NCI-H524 treated with DMSO at 0.1 percent for 48 hours (cell line): ENCODE data around the gene DHX34.
"Not testable (repeated sequence)": the region's sequence is repeated elsewhere in the genome, so short reads cannot be mapped to it uniquely, and the experiment has no call there.

ENCODE experiments used
- DNase-seq: peaks from one replicate; lab custom pipeline; 2025; lab: John Stamatoyannopoulos, UW

Gene DHX34

DNA sequence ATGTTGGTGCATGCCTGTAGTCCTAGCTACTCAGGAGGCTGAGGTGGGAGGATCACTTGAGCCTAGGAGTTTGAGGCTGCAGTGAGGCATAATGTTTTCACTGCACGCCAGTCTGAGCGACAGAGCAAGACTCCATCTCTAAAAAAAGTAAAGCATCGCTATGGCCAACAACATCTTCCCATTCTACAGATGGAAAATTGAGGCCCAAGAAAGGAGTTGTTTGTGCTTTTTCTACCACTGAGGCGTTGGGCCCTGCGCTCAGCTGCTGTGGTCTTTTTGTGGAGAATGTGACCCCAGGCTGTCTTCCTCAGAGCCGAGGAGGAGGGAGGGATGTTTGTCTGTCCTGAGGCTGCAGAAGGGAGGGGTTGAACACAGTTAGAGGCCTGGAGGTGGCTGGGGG, 17.6 kb upstream of the DHX34 start:
- DNase-seq, result no peak

DNA sequence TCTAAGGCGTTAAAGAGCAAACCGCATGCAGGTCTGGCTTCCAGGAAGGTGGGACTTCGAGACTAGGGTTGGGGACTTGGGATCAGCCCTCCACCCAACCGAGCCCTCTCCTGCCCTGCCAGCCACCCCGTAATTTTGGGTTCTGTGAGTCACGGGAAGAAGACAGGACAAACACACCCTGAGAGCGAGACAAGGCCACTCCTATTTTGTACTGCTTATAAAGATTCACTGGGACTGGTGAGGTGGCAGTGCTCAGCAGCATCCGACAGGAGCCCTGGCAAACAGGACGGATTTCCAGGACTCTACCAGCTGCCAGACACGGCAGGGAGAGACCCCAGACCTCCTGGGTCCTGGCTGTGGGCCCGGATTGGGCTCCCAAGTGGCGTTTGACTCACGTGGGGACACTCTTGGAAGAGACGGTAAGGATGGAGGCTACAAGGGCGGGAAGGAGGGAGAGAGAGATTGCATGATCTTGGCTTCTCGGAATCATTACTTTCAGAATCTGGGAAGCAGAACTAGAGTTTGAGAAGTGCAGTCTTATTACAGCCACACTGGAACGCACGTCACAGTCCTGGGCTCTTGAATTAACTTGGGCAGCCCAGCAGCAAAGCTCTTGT, 17.1 kb upstream of the DHX34 start, which contains the start of gene C5AR2:
C5AR2 (plus strand) TSS at position 245 of the 617 bp plus-strand sequence. CDS start 8,625 bp downstream, outside the sequence.
- no peak for DNase-seq

DNA sequence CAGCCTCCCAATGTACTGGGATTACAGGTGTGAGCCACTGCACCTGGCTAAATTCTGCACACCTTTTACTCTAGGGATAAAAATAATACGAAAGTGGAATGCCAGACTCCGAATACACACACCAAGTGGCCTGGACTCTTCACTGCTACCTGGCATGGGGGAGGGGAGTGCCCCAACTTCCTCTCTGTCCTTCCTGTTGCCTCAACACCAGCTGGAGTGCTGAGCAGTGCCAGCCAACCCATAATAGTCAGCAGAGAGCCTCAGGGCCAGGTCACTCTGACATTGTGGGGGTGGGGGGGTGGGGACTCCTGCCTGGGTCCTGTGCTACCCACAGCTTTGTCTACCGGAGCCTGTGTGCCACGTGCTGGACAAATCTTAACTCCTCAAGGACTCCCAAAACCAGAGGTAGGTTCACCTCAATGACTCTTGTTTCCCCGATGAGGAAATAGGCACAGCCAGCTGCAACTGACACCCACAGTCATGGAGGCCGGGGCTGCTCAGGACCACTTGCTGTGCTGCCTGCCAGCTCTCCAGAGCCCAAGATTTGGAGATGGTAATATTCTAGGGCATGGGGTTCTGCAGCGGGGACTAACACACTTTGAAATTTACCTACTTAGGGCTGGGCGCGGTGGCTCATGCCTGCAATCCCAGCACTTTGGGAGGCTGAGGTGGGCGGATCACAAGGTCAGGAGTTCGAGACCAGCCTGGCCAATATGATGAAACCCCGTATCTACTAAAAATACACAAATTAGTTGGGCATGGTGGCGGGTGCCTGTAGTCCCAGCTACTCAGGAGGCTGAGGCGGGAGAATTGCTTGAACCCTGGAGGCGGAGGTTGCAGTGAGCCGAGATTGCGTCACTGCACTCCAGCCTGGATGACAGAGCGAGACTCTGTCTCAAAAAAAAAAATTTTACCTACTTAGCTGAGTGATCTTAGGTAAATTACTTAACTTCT, 12.1 kb upstream of the DHX34 start:
- not testable (repeated sequence) for DNase-seq

DNA sequence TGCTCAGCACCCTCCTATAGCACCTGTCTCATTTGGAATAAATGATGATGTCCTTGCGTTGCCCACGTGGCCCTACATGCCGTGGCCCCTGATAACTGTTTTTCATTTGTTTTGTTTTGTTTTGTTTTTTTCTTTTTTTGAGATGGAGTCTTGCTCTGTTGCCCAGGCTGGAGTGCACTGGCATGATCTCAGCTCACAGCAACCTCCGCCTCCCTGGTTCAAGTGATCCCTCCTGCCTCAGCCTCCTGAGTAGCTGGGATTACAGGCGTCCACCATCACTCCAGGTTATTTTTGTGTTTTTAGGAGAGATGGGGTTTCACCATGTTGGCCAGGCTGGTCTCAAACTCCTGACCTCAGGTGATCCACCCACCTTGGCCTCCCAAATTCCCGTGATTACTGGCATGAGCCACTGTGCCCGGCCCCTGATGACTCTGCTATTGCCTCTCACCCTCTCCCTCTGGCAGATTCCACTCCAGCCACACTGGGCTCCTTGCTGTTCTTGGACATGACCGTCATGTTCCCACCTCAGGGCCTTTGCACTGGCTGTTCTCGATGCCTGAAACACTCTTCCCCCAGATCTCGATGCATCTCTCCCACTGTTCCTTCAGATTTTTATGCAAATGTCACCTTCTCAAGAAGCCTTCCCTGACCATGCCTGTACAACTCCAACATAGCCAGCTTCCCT, 9.8 kb upstream of the DHX34 start:
- no peak for DNase-seq

DNA sequence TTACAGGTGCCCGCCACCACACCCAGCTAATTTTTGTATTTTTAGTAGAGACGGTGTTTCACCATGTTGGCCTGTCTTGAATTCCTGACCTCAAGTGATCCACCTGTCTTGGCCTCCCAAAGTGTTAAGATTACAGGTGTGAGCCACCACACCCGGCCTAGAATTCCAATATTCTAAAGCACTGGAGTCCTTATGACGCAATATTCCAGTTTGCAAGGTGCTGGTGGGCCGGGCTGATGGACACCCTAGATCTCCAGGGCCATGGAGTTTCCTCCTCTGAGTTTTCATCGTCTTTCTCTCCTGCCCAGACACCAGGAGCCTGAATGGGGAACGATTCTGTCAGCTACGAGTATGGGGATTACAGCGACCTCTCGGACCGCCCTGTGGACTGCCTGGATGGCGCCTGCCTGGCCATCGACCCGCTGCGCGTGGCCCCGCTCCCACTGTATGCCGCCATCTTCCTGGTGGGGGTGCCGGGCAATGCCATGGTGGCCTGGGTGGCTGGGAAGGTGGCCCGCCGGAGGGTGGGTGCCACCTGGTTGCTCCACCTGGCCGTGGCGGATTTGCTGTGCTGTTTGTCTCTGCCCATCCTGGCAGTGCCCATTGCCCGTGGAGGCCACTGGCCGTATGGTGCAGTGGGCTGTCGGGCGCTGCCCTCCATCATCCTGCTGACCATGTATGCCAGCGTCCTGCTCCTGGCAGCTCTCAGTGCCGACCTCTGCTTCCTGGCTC, 8.5 kb upstream of the DHX34 start:
- DNase-seq, result no peak

DNA sequence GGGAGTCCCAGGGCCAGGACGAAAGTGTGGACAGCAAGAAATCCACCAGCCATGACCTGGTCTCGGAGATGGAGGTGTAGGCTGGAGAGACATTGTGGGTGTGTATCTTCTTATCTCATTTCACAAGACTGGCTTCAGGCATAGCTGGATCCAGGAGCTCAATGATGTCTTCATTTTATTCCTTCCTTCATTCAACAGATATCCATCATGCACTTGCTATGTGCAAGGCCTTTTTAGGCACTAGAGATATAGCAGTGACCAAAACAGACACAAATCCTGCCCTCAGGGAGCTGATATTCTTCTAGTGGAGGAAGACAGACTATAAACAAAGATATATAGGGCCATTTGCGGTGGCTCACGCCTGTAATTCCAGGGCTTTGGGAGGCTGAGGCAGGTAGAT, 7.4 kb upstream of the DHX34 start:
- DNase-seq, result no peak

DNA sequence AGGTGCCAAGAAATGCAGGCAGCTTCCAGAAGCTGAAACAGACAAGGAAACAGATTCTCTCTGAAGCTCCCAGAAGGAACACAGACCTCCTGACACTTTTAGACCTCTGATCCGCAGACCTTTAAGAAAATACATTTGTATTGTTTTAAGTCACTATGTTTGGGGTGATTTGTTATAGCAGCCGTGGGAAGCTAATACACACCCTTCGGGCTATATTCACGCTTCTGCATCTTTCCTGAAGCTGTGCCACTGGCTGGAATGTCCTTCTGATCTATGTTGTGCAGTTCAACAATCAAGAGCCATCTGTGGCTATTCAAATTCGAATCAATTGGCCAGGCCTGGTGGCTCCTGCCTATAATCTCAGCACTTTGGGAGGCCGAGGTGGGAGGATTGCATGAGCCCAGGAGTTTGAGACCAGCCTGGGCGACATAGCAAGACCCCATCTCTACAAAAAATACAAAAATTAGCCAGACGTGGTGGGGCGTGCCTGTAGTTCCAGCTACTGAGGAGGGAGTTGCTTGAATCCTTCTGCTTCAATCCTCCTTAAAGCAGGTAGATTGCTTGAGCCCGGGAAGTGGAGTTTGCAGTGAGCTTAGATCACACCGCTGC, 5.8 kb upstream of the DHX34 start:
- DNase-seq, result no peak

DNA sequence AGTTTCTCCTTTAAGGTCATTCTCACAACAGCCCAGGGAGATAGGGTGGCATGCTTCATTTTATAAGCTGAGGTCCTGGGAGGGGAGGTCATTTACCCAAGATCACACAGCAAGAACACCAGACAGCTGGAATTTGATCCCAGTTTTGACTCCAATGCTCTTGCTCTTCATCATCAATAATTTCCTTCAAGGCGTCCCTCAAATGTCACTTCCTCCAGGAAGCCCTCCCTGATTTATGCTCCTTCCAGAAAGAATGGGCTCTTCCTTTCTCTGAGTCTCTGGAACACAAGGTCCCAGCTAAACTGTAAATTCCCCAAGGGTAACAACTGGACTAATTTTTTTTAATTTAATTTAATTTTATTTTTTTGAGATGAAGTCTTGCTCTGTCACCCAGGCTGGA, 4.7 kb upstream of the DHX34 start:
- DNase-seq, result no peak

DNA sequence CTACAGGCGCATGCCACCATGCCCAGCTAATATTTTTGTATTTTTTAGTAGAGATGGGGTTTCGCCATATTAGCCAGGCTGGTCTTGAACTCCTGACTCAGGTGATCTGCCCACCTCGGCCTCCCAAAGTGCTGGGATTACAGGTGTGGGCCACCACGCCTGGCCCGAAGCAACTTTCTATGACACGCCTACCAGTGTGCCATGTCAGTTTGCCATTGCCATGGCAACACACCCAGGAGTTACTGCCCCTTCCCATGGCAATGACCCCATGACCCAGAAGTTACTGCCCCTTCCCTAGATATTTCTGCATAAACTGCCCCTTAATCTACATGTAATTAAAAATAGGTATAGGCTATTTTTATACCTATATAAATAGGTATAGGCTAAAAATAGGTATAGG, 3.1 kb upstream of the DHX34 start:
- DNase-seq, result not testable (repeated sequence)

DNA sequence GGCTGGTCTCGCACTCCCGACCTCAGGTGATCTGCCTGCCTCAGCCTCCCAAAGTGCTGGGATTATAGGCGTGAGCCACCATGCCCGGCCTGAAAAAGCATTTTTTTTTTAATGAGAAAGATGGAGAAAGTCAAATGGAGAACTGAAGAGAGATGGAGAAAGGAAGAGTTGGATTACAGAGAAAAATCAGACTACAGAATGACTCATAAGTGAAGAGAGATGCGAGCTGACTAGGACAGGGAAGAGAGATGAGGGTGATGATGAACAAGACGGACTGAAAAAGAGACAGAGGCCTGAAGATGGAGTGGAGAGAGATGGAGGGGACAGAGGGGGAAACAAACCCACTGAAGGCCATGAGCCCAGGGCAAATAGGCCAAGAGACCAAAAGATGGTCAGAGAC, 1.5 kb downstream of the DHX34 start:
- DNase-seq, result no peak

DNA sequence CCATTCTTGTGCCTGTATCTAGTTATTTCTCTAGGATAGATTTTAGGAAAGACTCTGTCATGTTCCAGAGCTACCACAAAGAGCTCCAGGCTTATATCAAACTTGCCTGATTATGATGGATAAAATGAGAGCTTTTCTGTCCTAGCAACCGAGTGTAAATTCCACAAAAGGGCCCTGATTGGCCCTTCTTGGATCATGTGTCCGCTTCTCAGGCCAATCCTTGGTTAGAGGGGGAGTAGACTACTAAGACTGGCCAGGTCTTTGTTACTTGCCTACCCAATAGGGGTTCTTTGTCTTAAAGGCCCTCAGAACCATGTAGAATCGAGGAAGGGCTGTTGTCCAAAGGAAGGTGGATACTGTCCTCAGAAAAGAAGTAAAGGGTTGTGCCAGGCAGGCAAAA, 2.4 kb downstream of the DHX34 start:
- no peak for DNase-seq

DNA sequence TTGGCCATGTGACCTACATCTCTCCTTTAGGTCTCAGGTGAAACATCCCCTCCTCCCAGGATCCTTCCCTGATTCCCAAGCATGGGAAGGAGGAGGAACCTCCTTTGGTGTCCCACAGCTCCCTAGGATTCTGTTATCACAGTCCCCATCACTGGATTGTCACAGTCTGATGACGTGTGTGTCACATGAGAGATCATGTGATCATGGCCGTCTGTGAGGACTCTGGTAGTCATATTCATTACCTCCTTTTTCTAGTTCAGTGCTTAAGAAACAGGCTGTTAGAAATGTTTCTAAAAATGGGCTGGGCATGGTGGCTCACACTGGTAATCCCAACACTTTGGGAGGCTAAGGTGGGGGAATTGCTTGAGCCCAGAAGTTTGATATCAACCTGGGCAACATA, 3.0 kb downstream of the DHX34 start:
- no peak for DNase-seq

DNA sequence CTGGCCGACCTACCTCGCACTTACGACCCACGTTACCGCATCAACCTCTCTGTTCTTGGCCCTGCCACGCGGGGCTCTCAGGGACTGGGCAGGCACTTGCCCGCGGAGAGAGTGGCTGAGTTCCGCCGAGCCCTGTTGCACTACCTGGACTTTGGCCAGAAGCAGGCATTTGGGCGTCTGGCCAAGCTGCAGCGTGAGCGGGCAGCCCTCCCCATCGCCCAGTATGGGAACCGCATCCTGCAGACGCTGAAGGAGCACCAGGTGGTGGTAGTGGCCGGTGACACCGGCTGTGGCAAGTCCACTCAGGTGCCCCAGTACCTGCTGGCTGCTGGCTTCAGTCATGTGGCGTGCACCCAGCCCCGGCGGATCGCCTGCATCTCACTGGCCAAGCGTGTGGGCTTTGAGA, 4.2 kb downstream of the DHX34 start:
- no peak for DNase-seq

DNA sequence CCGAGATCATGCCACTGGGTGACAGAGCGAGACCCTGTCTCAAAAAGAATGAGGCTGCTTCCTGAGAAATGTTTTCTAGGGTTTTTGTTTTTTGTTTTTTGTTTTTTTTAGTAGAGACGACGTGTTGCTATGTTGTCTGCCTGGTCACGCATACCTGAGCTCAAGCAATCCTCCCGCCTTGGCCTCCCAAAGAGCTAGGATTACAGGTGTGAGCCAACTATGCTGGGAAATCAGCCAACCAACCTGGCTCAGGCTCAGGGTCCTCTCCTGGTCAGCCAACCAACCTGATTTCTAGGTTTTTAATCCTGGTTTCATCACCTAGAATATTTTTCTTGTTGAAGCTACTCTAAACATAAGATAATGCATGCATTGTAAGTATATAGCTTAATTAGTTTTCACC, 7.8 kb downstream of the DHX34 start:
- DNase-seq, result no peak

DNA sequence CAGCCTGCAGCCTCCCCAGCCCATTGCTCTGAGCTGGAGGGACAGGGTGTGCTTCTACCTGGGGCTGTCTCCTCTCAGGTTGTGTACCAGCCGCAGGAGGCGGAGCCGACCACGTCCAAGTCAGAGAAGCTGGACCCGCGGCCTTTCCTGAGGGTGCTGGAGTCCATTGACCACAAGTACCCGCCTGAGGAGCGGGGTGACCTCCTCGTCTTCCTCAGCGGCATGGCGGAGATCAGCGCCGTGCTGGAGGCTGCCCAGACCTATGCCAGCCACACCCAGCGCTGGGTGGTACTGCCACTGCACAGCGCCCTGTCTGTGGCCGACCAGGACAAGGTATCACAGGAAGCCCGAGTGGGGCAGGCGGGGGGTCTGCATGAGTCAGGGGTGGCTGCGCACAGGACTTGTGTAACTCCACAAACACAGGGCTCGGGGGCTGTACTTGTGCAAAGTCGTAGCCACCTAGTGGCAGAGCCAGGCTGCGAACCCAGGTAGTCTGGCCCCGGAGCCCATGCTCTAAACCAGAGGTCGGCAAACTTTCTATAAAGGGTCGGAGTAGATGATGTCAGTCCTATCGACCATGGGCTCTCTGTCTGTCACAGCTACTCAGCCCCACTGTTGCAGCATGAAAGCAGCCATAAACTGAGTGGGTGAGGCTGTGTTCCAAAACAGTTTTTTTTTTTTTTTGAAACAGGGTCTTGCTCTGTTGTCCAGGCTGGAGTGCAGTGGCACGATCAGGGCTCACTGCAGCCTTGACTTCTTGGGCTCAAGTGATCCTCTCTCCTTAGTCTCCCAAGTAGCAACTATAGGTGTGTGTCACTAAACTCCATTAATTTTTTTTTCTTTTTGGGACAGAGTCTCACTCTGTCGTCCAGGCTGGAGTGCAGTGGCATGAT, 8.9 kb downstream of the DHX34 start:
- no peak for DNase-seq

DNA sequence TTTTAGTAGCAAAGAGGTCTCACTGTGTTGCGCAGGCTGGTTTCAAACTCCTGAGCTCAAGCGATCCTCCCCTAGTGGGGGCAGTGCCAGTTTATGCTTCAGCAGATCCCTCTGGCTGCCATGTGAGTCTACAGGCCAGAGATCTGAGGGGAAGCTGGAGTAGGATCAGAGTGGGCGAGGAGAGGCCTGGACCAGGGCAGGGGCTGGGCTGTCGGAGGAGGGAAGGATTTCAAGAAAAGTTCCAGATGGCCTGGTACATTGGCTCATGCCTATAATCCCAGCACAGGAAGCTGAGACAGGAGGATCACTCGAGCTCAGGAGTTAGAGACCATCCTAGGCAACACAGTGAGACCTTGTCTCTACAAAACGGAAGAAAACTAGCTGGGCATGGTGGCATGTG, 9.8 kb downstream of the DHX34 start:
- no peak for DNase-seq

DNA sequence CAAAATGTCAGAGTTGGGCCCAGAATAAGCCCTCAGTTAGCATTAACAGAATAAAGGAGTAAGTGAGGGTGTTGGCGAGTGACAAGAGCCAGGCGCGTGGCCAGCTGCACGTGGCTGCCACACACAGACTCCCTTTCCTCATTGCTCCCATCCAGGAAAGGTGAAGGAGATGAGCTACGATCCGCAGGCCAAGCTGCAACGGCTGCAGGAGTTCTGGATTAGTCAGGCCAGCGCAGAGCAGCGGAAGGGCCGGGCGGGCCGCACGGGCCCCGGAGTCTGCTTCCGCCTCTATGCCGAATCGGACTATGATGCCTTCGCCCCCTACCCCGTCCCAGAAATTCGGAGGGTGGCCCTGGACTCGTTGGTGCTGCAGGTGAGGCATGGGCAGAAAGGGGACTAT, 13.2 kb downstream of the DHX34 start:
- DNase-seq, result no peak

DNA sequence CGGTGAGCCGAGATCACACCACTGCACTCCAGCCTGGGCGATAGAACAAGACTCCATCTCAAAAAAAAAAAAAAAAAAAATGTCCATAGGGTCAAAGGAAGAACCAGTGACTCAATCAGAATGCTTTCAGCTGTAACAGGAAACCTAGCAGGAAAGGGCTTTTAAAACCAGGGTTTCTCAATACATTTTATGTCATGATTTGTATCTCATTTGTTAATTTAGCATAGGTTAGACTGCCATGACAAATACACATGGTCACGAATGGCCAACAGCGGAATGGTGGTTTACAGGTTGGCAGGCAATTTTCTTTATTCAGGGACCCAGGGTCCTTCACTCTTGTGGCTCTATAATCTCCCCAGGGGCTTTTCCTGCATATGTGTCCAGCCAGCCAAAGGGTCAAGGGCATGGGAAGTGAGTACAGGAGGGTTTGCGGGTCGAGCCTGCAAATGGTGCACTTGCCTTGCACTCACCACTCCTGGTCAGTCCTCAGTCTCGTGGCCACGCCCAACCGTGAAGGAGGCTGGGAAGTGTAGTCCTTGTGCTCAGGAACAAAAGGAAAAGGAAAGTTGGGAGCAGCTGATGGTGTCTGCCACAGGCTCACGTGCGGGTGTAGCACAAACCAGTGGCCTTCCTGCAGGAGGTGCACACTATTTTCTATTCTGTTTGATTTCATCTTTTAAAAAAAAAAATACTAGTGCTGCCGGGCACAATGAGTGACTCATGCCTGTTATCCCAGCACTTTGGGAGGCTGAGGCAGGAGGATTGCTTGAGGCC, 14.8 kb downstream of the DHX34 start:
- DNase-seq, result no peak

DNA sequence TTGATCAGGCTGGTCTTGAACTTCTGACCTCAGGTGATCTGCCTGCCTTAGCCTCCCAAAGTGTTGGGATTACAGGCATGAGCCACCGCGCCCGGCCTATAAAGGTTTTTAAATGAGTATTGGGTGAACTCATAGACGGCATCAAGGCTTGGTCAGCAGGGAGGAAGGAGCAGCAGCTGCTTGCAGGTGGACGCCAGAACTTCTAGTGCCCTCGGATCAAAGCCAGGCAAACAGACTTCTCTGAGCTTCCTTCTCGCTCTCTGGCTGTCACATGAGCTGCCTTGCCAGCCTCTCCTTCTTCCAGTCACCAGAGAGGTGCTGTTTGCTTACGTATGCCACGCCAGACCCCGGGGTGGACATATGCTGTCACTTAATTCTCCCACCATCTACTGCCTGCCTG, 16.3 kb downstream of the DHX34 start:
- DNase-seq, result not testable (repeated sequence)

DNA sequence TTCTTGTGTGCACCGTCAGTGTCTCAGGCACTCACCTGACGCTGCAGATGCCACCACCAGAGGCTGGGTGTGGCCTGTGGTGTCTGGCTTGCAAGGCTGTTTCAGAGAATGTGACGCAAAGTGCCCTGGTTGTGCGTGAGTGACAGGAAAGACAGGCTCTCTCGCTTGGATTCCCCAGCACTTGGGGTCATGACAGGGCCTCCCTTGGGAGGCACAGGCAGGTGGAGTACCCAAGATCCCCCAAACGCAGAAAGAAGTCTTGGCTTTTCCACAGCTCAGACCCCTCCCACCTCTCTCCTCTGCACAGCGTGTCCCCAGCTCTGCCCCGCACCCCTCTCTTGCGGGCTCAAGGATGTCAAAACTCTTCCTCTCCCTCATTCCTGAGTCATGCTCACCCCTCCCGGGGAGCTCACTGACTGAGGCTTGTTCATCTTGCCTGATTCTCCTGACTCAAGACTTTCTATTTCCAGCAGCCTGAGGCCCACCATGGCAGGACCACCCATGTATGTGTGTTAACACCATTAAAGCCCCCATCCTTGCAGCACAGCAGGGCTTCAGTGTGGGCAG, 21.0 kb downstream of the DHX34 start:
- no peak for DNase-seq
